ENCODE measurements around the gene RNASEH1.

RNASEH1 gene

DNA sequence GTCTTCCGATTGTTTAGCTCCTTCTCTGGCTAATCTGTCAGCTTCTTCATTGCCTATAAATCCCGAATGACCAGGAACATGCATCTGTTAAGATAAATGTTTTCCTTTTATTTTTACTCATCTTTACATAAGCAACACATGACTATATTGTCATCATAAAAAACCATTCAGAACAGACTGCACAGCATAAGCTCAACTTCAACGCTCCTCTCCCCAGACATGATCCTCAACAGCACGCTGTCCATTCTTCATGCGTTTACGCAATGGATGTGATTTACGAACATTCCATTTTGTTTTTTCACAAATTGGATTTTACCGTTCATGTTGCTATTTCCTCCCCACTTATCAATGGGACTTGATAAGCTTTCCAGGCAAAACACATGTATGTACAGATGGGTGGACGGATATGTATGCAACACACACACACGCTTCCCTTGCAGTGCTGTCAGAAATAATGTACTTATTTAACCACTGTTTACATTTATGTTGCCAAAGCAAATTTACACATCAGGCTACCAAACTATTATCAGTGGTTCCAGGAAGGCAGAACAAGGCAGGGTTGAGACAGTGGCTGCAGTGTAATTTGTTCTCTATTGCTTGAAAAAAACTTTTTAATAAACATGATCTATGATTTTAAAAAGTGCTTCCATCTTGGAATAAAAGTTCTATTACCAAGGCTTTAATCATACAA lies 12.2 kb downstream of the RNASEH1 start:
- no peak for DNase-seq

DNA sequence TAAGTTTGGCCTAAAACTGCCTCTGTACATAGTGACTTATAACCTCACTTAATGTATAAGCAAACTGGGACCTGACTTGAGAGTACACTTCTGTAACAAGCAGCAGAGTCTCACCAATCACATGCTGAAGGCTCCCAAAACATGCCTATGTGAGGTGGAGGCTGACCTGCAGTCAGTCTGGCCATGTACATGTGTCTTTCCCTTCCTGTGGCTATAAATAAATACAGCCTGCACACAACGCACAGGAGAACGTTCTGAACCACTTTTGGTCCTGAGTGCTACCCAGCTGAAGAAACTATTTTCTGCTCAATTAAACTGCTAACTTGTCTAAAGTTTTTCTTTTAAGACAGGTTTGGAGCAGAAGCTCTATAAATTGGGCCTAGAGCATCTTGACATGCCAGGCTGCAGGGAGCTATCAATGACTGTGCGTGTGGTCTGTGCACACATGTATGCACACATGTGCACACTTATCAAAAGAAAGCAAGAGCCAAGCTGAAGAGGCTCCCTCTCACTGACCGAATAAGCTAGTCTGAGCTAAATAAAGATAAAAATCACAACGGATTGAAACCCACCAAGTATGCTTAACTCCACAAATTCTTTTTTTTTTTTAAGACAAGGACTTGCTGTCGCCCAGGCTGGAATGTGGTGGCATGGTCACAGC lies 15.0 kb downstream of the RNASEH1 start:
- DNase-seq, result no peak

DNA sequence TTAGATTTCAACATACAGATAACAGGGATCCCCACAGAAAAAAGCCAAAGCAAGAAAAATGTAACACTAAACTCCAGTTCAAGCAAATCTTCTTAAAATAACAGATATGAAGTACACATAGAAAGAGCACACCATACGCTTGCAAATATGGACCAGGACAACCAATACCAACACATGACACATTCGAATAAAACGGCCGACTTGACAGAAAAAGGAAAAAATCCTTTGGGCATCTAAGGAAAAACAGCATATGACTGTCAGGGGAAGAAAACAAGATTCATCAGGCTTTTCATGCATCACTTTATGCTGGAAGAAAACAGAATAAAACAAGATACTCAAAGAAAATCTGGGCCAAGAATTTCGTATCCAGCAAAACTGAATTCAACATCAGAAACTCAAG lies 16.0 kb downstream of the RNASEH1 start:
- DNase-seq, result no peak

DNA sequence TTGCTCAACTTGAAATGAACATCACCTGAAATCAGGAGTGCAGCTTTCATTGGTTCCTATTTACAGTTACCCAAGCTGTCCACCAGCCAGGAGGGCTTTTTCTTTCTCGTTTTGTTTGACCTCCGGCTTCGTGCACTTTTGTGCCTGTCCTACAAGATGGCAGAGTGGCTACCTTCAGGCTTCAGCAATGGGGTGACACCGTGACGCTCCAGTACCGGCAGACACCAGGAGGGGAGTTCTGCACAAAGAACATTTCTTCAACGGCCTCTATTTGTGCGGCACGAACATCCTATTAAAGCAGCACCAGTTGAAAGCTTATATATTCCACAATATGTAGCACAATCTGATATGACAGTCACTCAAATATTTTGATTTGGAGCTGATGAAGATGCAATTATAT lies 18.3 kb downstream of the RNASEH1 start:
- DNase-seq, result no peak

DNA sequence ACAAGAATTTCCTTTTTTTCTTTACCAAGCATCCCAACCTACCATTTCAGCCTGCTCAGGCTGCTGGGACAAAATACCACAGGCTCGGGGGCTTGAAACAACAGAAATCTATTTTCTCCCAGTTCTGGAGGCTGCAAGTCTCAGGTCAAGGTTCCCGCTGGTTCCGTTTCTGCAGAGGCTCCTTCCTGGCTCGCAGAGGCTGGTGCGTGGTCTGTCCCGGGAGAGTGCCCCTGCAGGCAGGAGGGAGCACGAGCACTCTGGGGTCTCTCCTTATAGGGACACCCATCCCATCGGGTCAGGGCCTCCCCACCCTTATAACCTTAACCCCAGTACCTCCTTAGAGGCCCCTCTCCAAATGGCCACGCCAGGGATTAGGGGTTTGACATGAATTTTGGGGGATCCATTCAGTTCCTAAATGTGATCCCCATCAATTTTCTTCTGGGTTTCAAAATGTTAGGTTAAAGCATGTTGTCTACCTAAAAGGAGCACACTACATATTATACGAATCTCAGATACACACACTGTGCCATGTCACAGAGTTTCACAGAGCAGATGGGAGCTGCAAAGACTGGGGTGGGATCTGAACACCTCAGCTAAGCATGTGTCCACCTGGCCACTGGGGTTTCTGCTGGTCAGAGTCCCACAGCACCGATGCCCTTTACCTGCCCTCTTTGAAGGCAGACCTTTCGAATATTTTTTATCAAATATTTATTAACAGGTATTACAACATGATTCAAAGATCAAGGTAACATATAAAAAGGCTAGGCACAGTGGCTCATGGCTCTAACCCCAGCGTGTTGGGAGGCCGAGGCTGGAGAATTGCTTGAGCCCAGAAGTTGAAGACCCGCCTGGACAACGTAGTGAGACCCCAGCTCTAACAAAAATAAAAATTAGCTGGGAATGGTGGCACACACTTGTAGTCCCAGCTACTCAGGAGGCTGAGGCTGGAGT lies 21.2 kb downstream of the RNASEH1 start:
- no peak for DNase-seq

DNA sequence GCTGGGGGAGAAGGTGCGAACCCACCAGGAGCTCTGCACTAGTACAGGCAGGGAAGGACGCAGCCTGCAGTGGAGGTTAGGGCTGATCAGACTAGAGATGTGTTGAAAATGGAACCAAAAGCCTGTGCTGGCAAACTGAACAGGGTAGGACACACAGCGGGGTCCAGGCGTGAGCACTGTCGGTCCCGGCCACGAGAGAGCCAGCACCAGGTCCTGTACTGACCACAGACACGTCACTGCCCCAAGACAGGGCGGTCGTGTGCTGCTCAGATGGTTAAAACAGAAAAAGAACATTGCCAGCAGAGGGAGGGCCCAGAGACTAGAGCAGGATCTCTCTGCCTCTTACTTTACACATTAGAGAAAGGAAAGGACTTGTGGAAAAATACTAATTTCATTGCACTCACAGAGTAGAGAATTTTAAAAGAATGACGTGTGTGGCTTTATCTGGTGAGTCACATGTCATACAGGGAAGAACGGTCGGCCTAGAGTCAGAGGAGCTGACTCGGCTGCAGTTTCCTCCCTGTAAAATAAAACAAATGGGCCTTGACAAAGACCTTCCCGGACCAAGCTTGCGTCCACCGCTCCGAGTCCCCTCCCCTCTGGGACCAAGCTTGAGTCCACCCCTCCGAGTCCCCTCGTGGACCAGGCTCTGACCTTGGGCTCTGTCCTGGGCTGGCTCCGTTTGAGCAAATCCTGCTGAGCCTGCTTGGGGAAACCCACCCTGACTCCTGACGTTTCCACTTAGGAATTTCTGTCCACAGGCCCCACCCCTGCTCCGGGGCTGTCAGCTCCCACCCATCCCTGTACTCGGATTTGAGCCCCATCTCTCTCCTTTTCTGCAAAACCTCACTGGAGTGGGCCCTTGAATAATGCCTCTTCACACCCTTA lies 22.1 kb downstream of the RNASEH1 start:
- no peak for DNase-seq

DNA sequence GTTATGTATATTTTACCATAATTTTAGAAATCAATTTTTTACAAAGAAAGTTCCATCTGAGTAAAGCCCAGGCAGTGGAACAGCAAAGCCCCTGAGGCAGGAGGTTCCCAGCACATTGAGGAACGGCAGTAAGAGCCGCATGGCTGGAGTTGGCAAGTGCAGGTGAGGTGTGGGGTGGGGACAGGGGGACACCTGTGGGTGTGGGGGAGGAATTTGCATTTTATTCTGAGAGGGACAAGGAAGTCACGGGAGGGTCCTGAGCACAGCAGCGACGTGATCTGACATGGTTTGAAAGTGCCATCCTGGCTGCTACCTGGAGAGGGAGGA lies 22.7 kb downstream of the RNASEH1 start:
- DNase-seq, result no peak

DNA sequence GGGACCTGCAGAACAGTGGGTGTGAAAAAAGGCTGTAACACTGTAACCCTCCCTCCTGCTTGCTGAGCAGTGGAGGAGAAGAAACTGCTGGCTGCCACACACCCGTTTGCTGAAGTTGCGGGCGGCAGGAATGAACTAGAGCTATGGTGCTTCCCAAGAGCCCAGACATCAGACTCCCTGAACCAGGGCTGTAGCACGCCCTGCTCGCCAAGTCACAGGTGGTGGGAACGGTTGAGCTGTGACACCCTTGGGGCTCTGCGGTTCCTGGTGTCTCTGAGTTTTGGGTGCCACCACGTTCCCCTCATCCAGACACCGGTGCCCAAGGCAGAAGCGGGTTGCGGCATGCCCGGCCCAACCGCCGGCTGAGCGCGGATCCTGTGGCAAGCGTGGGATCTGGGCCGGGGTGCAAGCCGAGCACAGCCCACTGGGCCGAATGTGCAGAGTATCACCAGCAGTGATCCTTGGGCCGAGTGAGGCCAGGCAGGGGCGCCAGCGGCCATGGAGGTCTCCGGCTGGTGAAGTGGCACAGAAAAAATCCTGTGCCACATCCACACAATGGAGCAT lies 23.8 kb downstream of the RNASEH1 start:
- DNase-seq, result no peak

DNA sequence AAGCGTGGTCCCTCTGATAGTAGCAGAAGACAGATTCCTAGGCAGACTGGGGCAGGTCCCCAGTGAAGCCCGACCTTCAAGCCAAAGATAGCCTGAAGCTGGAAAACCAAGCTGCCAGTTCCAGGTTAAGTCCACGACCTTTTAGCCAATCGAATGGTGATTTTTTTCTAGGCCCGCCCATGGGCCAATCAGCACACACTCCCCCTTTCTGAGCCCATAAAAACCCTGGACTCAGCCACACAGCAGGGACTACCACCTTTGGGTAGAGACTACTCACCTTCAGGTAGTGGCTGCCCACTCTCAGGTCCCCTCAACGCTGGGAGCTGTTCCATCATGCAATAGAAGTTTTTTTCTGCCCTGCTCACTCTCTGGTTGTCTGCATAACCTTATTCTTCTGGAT lies 24.3 kb downstream of the RNASEH1 start:
- no peak for DNase-seq

DNA sequence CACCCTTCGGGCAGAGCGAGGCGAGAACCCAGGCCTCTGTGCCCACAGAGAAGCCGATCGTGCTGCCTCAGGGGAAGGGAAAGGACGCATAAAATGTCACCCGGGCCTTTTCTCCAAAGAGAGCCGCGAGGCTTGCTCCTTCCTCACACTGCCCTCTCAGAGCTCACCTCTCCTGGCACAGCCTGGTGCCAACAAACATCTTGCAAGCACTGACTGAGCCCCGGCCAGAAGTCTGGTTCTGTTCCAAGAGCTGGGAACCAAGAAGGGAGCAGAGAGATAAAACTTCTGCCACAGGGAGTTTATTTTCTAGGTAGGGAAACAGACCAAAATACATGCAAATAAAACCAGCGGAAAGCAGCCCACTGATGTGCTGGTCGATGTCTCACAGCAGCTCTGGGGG lies 25.2 kb downstream of the RNASEH1 start:
- no peak for DNase-seq

DNA sequence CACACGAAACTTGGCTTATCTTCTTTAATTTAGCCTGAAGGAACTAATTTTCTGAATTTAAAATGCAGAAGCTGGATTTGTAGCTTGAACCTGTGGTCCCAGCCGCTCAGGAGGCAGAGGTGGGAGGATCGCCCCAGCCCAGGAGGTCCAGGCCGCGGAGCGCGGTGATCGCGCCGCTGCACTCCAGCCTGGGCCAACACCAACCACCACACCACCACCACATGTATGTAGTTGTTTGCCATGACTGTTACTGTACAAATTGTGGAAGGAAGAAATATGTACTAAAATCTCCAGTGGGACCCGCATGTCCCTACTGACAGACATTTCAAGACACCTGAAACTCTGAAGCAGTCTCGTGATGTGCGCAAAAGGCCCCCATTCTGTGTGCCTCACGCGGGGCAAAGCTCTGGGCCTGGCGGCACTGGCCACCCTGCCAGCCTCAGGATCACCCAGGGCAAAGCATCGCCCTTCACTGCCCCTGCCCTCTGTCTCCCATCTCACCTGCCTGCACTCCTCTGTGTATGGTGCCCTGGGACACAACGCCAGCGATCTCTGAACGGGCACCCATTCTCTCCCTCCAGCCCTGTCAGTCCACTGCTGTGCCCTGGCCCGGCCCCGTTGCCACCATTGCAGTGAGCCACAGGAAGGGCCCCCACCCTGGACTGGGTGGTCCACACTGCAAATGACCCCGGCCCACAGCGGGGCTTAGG lies 28.7 kb downstream of the RNASEH1 start:
- DNase-seq, result no peak

DNA sequence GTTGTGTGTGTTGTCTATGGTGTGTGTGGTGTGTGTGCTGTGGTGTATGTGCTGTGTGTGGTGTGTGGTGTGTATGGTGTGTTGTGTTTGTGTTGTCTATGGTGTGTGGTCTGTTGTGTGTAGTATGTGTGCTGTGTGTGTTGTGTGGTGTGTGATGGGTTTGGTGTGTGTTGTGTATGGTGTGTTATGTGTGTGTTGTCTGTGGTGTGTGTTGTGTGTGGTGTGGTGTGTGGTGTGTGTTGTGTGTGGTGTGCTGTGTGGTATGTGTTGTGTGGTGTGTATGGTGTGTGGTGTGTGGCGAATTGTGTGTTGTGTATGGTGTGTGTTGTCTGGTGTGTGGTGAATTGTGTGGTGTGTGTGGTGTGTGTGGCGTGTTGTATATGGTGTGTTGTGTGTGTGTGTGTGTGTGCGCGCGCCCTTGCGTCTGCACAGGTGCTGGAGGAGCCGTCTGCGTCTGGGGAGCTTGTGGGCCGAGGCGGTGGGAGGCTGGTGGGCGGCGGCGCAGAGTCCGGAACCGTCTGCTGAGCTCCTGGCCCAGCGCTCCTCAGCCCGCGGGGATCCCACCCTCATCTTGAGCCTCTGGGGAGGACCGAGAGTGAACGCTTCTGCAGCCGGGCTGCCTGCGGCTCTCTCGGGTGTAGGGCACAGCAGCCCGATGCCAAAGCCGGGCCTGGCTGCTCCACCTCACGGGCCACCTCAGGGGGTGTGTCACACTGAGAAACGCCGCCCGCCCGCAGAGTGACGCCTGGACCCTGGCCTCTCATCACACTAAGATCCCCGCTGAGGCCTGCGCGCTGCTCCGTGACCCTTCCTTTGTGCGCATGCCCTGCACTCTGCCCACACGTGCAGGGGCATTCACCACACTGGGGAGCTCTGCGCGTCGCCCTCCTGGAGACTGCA lies 30.0 kb downstream of the RNASEH1 start:
- DNase-seq, result no peak

DNA sequence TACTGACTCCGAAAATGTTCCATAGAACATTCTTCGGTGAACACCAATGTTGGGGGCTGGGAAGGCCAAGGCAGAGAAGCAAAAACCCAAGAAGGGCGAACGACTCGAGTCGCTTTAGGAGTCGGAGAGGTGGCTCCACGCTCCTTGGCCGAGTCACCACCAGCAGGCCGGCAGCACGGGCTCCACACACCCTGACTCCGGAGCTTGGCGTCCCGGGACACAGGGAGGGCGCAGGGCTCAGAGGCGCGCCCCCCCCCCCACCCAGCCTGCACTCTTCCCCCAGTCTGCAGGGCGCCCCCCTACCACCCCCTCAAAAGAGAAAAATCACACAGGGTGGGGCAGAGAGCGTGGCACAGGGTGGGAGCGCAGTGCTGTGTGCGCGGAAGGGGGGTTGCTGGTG lies 31.3 kb downstream of the RNASEH1 start:
- no peak for DNase-seq

DNA sequence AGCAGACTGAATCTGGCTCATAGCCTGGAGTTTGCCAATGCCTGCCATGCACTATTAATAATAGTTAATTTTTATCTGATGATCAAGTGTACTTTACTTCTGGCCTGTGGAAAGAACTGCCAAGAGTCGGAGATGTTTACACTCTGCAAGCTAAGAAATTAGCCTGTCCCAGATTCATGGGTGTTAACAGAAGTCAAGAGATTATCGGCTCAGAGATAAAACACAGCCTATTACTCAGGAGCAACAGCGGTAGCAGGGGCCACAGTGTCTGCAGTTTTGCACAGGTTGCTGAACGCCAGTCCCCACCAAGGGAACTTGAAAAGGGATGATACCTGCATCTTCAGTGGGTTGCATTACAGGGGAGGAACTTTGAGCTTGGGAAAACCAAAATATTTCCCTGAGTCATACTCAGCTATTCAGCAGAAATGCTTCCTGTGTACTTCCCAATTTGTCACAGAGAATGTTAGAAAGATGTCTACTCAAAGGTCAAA lies 34.5 kb downstream of the RNASEH1 start:
- no peak for DNase-seq

DNA sequence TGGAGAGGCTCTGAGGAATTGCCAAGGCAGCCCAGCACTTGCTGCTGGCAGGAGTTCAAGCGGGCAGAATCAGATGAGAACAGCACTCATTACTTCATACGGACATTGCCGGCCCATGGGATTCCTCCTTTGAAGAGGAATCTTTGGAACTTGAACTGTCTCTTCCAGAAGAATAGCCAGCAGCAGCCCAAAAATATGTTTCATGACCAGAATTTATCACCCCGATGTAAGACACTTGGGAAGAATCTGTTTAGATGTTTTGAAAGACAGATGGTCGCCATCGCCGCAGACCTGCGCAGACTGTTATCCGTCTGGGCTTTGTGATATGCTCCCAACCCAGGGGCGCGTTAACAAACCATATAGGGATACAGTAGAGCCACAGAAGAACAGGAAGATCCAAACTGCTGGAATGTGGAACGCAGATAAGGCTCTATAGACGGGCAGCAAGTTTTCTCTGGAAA lies 35.1 kb downstream of the RNASEH1 start:
- no peak for DNase-seq

DNA sequence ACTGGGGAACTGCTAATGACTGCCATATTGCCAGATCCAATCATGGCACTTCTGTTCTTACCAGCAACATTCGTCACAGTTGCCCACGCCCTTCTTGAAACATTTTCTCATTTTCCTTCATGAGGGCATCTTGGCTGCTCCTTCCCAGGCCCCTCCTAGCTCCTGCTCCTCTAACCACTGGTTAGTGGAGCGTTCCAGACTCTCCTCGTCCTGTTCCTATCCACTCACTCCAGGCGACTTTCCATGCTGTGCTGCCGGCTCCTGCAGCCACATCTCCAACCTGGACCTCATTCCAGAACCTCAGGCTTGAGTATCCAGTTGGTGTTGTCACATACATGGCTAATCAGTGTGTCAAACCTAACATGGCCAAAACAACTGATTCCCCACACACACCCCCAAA lies 37.5 kb downstream of the RNASEH1 start:
- no peak for DNase-seq

DNA sequence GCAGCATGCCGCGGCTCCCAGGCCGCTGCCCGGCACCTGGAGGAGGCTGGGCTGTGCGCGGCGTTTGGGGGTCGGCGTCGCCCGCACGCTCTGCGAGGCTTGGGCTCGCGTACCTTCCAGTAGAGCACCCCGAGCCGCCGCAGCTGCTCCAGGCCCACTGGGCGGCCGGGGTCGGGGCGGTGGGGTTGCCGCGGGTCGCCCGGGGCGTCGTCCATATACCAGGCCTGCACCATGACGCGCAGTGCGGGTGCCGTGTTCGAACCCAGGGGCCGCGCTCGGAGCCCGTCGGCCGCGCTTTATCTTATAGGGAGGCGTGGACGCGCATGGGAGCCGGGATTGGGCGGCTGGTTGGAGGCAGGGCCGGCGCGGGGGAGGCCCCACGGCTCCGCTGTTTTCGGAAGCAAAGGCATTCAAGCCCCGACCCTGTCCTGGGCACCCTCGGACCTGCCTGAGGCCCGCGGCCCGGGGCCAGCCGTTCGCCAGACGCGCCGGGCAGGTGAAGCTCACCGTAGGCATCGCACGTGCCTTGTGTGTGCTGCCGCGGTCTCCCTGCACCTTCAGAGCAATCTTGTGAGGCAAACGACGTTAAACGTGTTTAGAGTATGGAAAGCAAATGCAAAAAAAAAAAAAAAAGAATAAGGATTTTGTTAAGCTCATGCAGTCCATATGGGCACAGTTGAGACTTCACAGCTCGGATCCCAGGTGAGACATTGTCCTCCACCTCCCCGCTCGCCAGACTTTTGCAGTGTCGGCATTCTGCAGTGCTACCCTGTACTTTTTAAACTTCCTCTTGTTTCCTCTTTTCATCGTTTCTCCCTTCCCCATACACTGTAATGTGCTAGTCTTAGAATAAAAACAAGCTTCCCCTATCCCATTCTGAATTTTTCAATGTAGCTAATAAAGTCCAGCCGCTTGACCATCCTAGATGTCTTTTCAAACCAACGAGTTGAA lies 38.6 kb downstream of the RNASEH1 start, which contains the start of gene ADI1:
TSS of gene ADI1 (minus strand) at position 277 of the 951 bp plus-strand sequence. CDS start at position 233, 44 bp downstream.
- peak; percentile 66 for DNase-seq

DNA sequence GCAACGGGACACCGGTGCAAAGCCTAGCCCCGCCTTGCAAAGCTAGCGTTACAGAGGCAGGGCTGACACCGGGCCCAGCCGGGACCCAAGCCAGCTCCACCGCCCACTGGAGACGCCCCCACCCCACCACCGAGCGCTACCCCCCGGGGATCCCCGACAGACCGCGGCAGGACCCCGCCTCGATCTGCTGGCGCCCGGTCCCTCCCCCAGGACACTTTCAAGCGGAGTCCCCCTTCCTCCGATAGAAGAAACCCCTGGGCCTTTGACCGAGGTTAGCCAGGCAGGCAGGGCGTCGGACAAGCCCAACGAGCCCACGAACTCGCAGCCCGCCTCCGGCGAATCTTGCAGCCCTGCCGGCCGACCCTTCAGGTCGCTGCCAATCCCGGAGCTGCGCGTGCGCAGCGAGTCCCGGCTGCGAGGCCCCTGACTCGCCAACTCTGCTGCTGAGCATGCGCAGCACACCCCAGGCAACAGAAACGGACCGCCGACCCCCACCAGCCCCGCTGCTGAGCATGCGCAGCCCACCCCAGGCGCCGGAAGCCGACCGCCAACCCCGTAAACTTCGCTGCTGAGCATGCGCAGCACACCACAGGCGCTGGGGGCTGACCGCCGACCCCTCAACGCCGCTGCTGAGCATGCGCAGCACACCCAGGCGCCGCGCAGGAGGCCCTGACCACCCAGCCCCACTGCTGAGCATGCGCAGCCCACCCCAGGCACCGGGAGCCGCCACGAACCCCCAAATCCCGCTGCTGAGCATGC lies 39.5 kb downstream of the RNASEH1 start:
- peak; percentile 96 for DNase-seq

Data from T-helper 9 cell (primary cell).